HepG2 (cell line): ENCODE data around the gene CARD9. TPM values are rescaled to one million over a fixed set of nuclear protein-coding genes. Genes with fewer than 3 reads are reported as not detected.
A peak's percentile ranks its signal among the peaks of the same experiment; 100 is the strongest.

Experiments
- ATAC-seq: fragments of 200-7000 bp; cut with Tn5 transposase; 3 replicates; pipeline ENCODE4 v1.9.1; 2020; ENCODE audit warnings: mild to moderate bottlenecking, moderate library complexity
- BruUV-seq: library from RNA; stranded (reverse); fragments of 400-500 nt; replicated peaks from 2 replicates; lab custom pipeline; 2021; lab: Mats Ljungman, UMichigan
- CTCF ChIA-PET: fragments of 300-600 bp; formaldehyde crosslinking; extraction: SDS; loops from one replicate; lab custom pipeline; 2021; ENCODE audit warnings: low total read pairs, inconsistent platforms, low intra/inter-chr PET ratio; lab: Yijun Ruan, JAX
- POLR2A ChIA-PET: fragments of 350-600 bp; sonication (Branson Sonifier 250); formaldehyde crosslinking; loops from one replicate; lab custom pipeline; 2020; ENCODE audit warnings: antibody characterized with exemption, inconsistent platforms; lab: Yijun Ruan, JAX
- DNase-seq: peaks from one replicate; pipeline ENCODE4 v3.0.0-alpha.2; 2015; ENCODE audit warnings: low spot score
- FAIRE-seq: peaks from 3 replicates; lab custom pipeline; 2011; peaks lifted over from hg19 to GRCh38; lab: Jason Lieb, UNC
- H2AFZ ChIP-seq: one replicate; pipeline ENCODE4 v1.6.1; 2011; ENCODE audit warnings: low read length, inconsistent platforms
- H3K27ac ChIP-seq: fragments of 300-600 bp; 3 replicates; pipeline ENCODE4 v1.8.0; 2011; ENCODE audit warnings: mixed run types, mild to moderate bottlenecking, mixed read lengths, low read length, inconsistent platforms; ENCODE audit not compliant: insufficient read depth; ENCODE audit errors: extremely low read length
- H3K27me3 ChIP-seq, 2 experiments: fragments of 200-600 bp in 1 of 2; 2 replicates in 1 of 2; 3 replicates in 1 of 2; pipeline versions ENCODE4 v1.6.0 to v1.8.0; 2011; ENCODE audit warnings: low read length in 2 of 2, mild to moderate bottlenecking in 2 of 2, moderate library complexity in 2 of 2, inconsistent platforms in 1 of 2; ENCODE audit not compliant: insufficient read depth in 2 of 2, control insufficient read depth in 1 of 2
- H3K36me3 ChIP-seq, 2 experiments: fragments of 200-600 bp in 1 of 2; replicated peaks in 1 of 2; 2 replicates in 1 of 2; 3 replicates in 1 of 2; pipeline versions ENCODE4 v1.5.1 to v1.8.0; 2011; ENCODE audit warnings: low read length in 2 of 2, inconsistent platforms in 1 of 2; ENCODE audit not compliant: insufficient read depth in 2 of 2, control insufficient read depth in 1 of 2
- H3K4me1 ChIP-seq: 2 replicates; pipeline ENCODE4 v1.5.1; 2012; ENCODE audit warnings: low read length, inconsistent platforms; ENCODE audit not compliant: insufficient read depth
- H3K4me2 ChIP-seq: 2 replicates; pipeline ENCODE4 v1.6.0; 2011; ENCODE audit warnings: low read depth, low read length, inconsistent platforms
- H3K4me3 ChIP-seq, 3 experiments: fragments of 200-600 bp in 1 of 3; sonication (generic), shearing (Covaris generic) in 1 of 3; replicated peaks in 1 of 3; 2 replicates each; pipeline ENCODE4 v1.5.1; 2011 to 2016; ENCODE audit warnings: low read length in 3 of 3, inconsistent platforms in 2 of 3, low read depth in 2 of 3, mild to moderate bottlenecking in 2 of 3, control low read depth in 1 of 3, mixed read lengths in 1 of 3; ENCODE audit not compliant: insufficient read depth in 1 of 3
- H3K79me2 ChIP-seq: one replicate; pipeline ENCODE4 v1.6.1; 2011; ENCODE audit warnings: low read length, inconsistent platforms; ENCODE audit not compliant: insufficient read depth
- H3K9ac ChIP-seq: 2 replicates; pipeline ENCODE4 v1.6.0; 2011; ENCODE audit warnings: mild to moderate bottlenecking, low read depth, low read length, inconsistent platforms; ENCODE audit not compliant: insufficient read depth
- H3K9me3 ChIP-seq: 2 replicates; pipeline ENCODE4 v1.5.1; 2012; ENCODE audit warnings: mild to moderate bottlenecking, low read length
- H4K20me1 ChIP-seq: 2 replicates; pipeline ENCODE4 v1.6.0; 2011; ENCODE audit warnings: inconsistent platforms, mild to moderate bottlenecking, low read length, moderate library complexity; ENCODE audit not compliant: insufficient read depth
- CREM ChIP-seq, 2 experiments: sonication (generic) in 1 of 2; formaldehyde crosslinking in 1 of 2; IDR thresholded peaks; 2 replicates each; pipeline versions ENCODE4 v1.4.0 to v1.6.1; 2016 to 2020; ENCODE audit warnings: antibody characterized with exemption in 1 of 2, mild to moderate bottlenecking in 1 of 2, missing genetic modification reagents in 1 of 2
- TEAD2 ChIP-seq: sonication (generic); formaldehyde crosslinking; IDR thresholded peaks from 2 replicates; pipeline ENCODE4 v1.9.0; 2021; ENCODE audit warnings: missing genetic modification reagents
- ZNF17 ChIP-seq: sonication (generic); formaldehyde crosslinking; IDR thresholded peaks from 2 replicates; pipeline ENCODE4 v1.5.0; 2020; ENCODE audit warnings: mild to moderate bottlenecking, missing genetic modification reagents
- ZNF263 ChIP-seq: sonication (generic); formaldehyde crosslinking; IDR thresholded peaks from 2 replicates; pipeline ENCODE4 v1.4.0; 2020; ENCODE audit warnings: missing genetic modification reagents
- ZNF33B ChIP-seq: sonication (generic); formaldehyde crosslinking; IDR thresholded peaks from 2 replicates; pipeline ENCODE4 v1.5.1; 2020; ENCODE audit warnings: mild to moderate bottlenecking, missing genetic modification reagents
- ZNF883 ChIP-seq: sonication (generic); formaldehyde crosslinking; IDR thresholded peaks from 2 replicates; pipeline ENCODE4 v1.5.1; 2020; ENCODE audit warnings: mild to moderate bottlenecking, missing genetic modification reagents; ENCODE audit errors: not compliant biosample characterization
- WGBS: methylation state at CpG from one replicate; pipeline ENCODE4 v1.1.6; 2017; ENCODE audit warnings: low lambda C conversion rate; 5-methylcytosine and 5-hydroxymethylcytosine counted together
- in situ Hi-C: cut with HindIII; loops from 2 replicates; pipeline ENCODE4 v1.10.0; 2017; ENCODE audit warnings: low pct_unique_long_range_greater_than_20kb; ENCODE audit not compliant: extremely low pct_ligation_motif_present
- intact Hi-C: fragments of 100-400 bp; cut with micrococcal nuclease; formaldehyde crosslinking; loops from one replicate; pipeline ENCODE4 v1.10.0; 2022; ENCODE audit not compliant: unreplicated experiment
- polyA plus RNA-seq, 8 experiments: library from polyadenylated mRNA; depleted of rRNA in 3 of 8; stranded (reverse) in 7 of 8; unstranded in 1 of 8; fragments of >200 nt; fragmentation: Illumina TruSeq in 4 of 8; extraction: Trizol in 4 of 8; gene quantifications; 2 replicates each; pipeline versions ENCODE4 v1.2.1 to v1.2.3, GENCODE V29; 2011 to 2016; ENCODE audit warnings: low read depth in 4 of 8, missing spikeins in 1 of 8, mixed read lengths in 1 of 8; ENCODE audit not compliant: insufficient read depth in 1 of 8
- total RNA-seq, 5 experiments: library from RNA; depleted of rRNA; stranded (reverse); fragments of >200 nt; fragmentation: Illumina TruSeq; extraction: Trizol; gene quantifications; 2 replicates each; pipeline ENCODE4 v1.2.3, GENCODE V29; 2016; ENCODE audit warnings: low read depth in 1 of 5
- TF ChIP-seq, protein P1 (sequence below): sonication (generic); formaldehyde crosslinking; IDR thresholded peaks from 2 replicates; pipeline ENCODE4 v1.4.0; 2020; ENCODE audit warnings: missing genetic modification reagents
- TF ChIP-seq, protein P2 (sequence below): IDR thresholded peaks from 2 replicates; pipeline ENCODE4 v1.4.0; 2020; ENCODE audit warnings: mild to moderate bottlenecking, missing genetic modification reagents

The CARD9 gene
- total and polyA plus RNA-seq, 2 of the 13 experiments (the other 11 are each of a cell fraction or from before 2014, with no cell fraction given): 3.3 to 7.4 TPM

DNA sequence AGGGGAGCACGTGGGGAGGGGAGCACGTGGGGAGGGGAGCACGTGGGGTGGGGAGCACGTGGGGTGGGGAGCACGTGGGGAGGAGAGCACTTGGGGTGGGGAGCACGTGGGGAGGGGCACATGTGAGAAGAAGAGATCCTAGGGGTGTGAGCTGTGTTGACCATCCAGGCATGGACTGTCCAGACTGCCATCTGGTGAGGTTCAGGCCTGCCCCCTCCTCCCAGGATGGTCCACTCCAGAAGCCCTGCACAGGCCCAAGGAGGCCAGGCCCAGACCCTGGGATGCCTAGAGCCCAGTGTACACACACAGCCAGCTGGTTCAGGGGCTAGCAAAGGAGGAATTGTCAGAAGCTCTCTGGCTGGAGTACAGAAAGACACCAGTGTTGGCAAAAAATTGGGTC lies 24.2 kb upstream of the CARD9 start:
- Histone ChIP-seq H3K9me3 (no peaks in the 10 kb centered on the region), H3K27me3 (no peaks in the 10 kb centered on the region), H3K4me2 (no peak overlapping the region), H3K79me2 (peaks cover 21% of the 10 kb centered on the region), H4K20me1 (0 out of 2 replicates have a peak, but pooled peaks cover 2% of the 10 kb centered on the region), H2AFZ (no peak overlapping the region), H3K27ac (no peak overlapping the region), H3K4me3 (no peak overlapping the region), H3K9ac (no peak overlapping the region), H3K4me1 (peaks cover 20% of the 10 kb centered on the region), H3K36me3 (peaks cover 18 to 42% of the 10 kb centered on the region in 2 experiments; a peak in 4 of 5 replicates)
- POLR2A ChIA-PET: no interaction called here
- no peak for ATAC-seq
- FAIRE-seq: no peak
- in situ Hi-C loops: no loop called here
- no TSS peak for BruUV-seq
- intact Hi-C loops: no loop called here
- 96% methylated on average over 6 of the region's 6 CpGs for WGBS
- DNase-seq: no peak
- CTCF ChIA-PET: no interaction called here
- TF ChIP-seq TEAD2 (no peak), ZNF883 (CRISPR knock-in tag) (no peak), CREM (IDR thresholded peaks at IDR 0.05) (no peak), CREM (CRISPR knock-in tag; IDR thresholded peaks at IDR 0.05) (no peak), ZNF17 (CRISPR knock-in tag) (no peak), ZNF263 (0 out of 2 replicates have a peak, but pooled peaks have one; percentile 50), ZNF33B (CRISPR knock-in tag) (no peak)
- TF ChIP-seq, protein P1, sequence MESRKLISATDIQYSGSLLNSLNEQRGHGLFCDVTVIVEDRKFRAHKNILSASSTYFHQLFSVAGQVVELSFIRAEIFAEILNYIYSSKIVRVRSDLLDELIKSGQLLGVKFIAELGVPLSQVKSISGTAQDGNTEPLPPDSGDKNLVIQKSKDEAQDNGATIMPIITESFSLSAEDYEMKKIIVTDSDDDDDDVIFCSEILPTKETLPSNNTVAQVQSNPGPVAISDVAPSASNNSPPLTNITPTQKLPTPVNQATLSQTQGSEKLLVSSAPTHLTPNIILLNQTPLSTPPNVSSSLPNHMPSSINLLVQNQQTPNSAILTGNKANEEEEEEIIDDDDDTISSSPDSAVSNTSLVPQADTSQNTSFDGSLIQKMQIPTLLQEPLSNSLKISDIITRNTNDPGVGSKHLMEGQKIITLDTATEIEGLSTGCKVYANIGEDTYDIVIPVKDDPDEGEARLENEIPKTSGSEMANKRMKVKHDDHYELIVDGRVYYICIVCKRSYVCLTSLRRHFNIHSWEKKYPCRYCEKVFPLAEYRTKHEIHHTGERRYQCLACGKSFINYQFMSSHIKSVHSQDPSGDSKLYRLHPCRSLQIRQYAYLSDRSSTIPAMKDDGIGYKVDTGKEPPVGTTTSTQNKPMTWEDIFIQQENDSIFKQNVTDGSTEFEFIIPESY (CRISPR knock-in tag): no peak
- TF ChIP-seq, protein P2, sequence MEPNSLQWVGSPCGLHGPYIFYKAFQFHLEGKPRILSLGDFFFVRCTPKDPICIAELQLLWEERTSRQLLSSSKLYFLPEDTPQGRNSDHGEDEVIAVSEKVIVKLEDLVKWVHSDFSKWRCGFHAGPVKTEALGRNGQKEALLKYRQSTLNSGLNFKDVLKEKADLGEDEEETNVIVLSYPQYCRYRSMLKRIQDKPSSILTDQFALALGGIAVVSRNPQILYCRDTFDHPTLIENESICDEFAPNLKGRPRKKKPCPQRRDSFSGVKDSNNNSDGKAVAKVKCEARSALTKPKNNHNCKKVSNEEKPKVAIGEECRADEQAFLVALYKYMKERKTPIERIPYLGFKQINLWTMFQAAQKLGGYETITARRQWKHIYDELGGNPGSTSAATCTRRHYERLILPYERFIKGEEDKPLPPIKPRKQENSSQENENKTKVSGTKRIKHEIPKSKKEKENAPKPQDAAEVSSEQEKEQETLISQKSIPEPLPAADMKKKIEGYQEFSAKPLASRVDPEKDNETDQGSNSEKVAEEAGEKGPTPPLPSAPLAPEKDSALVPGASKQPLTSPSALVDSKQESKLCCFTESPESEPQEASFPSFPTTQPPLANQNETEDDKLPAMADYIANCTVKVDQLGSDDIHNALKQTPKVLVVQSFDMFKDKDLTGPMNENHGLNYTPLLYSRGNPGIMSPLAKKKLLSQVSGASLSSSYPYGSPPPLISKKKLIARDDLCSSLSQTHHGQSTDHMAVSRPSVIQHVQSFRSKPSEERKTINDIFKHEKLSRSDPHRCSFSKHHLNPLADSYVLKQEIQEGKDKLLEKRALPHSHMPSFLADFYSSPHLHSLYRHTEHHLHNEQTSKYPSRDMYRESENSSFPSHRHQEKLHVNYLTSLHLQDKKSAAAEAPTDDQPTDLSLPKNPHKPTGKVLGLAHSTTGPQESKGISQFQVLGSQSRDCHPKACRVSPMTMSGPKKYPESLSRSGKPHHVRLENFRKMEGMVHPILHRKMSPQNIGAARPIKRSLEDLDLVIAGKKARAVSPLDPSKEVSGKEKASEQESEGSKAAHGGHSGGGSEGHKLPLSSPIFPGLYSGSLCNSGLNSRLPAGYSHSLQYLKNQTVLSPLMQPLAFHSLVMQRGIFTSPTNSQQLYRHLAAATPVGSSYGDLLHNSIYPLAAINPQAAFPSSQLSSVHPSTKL (CRISPR knock-in tag): no peak
